Common myeloid progenitor, CD34-positive (primary cell): Measurements from ENCODE around the gene MOXD1.
"Not testable (repeated sequence)": the region's sequence is repeated elsewhere in the genome, so short reads cannot be mapped to it uniquely, and the experiment has no call there.

Experiments used
- CTCF ChIA-PET: fragments of 350-600 bp; sonication (Branson Sonifier 250); formaldehyde crosslinking; loops from one replicate; lab custom pipeline; 2021; ENCODE audit warnings: antibody characterized with exemption; lab: Charles Lee
- POLR2A ChIA-PET: fragments of 350-600 bp; sonication (Branson Sonifier 250); formaldehyde crosslinking; loops from one replicate; lab custom pipeline; 2021; ENCODE audit warnings: antibody characterized with exemption; lab: Charles Lee
- DNase-seq, 3 donors: peaks; one replicate each; pipeline versions ENCODE4 v3.0.0 to v3.0.0-alpha.2; 2013
- H3K27ac ChIP-seq, 2 experiments: 1 replicate in 1 of 2; 2 replicates in 1 of 2; pipeline ENCODE4 v1.7.0; 2013; ENCODE audit warnings: inconsistent platforms in 2 of 2, low read length in 2 of 2, mild to moderate bottlenecking in 2 of 2, low read depth in 1 of 2, moderate library complexity in 1 of 2; ENCODE audit not compliant: severe bottlenecking in 2 of 2, insufficient read depth in 1 of 2, poor library complexity in 1 of 2
- H3K27me3 ChIP-seq, 5 experiments: replicated peaks in 2 of 5; 1 replicate in 3 of 5; 2 replicates in 2 of 5; pipeline versions ENCODE4 v1.6.1 to v1.7.0; 2013; ENCODE audit warnings: low read length in 4 of 5, mild to moderate bottlenecking in 2 of 5, moderate library complexity in 2 of 5, inconsistent platforms in 1 of 5; ENCODE audit not compliant: insufficient read depth in 5 of 5, control insufficient read depth in 4 of 5
- H3K36me3 ChIP-seq, 4 experiments: 1 replicate in 2 of 4; 2 replicates in 2 of 4; pipeline versions ENCODE4 v1.6.1 to v1.7.0; 2013; ENCODE audit warnings: low read length in 3 of 4, control low read depth in 1 of 4, mild to moderate bottlenecking in 1 of 4; ENCODE audit not compliant: control insufficient read depth in 4 of 4, insufficient read depth in 4 of 4
- H3K4me1 ChIP-seq, 4 experiments: 1 replicate in 3 of 4; 2 replicates in 1 of 4; pipeline versions ENCODE4 v1.6.1 to v1.7.1; 2013; ENCODE audit warnings: low read length in 3 of 4, mild to moderate bottlenecking in 3 of 4, control low read depth in 1 of 4, inconsistent platforms in 1 of 4, moderate library complexity in 1 of 4; ENCODE audit not compliant: control insufficient read depth in 4 of 4, insufficient read depth in 4 of 4; ENCODE audit errors: control extremely low read depth in 1 of 4
- H3K4me3 ChIP-seq, 7 experiments: 1 replicate in 4 of 7; 2 replicates in 3 of 7; pipeline versions ENCODE4 v1.5.1 to v1.7.0; 2013; ENCODE audit warnings: mild to moderate bottlenecking in 7 of 7, low read length in 6 of 7, moderate library complexity in 6 of 7, inconsistent platforms in 2 of 7, low read depth in 2 of 7, control low read depth in 1 of 7; ENCODE audit not compliant: insufficient read depth in 4 of 7, control insufficient read depth in 1 of 7; ENCODE audit errors: extremely low read depth in 1 of 7
- H3K9me3 ChIP-seq, 5 experiments: 1 replicate in 4 of 5; 2 replicates in 1 of 5; pipeline versions ENCODE4 v1.6.1 to v1.7.1; 2013; ENCODE audit warnings: low read length in 4 of 5, mild to moderate bottlenecking in 2 of 5, inconsistent platforms in 1 of 5, low read depth in 1 of 5, moderate library complexity in 1 of 5; ENCODE audit not compliant: control insufficient read depth in 4 of 5, insufficient read depth in 2 of 5; ENCODE audit errors: control extremely low read depth in 1 of 5
- WGBS: methylation state at CpG from one replicate; pipeline ENCODE4 v1.1.5; 2013; ENCODE audit not compliant: insufficient coverage; 5-methylcytosine and 5-hydroxymethylcytosine counted together

Gene MOXD1

GRCh38 chr6:132270726-132271402, 130.4 kb downstream of the MOXD1 start:
- no peaks in the 10 kb centered on the region for H3K36me3 ChIP-seq
- no peak overlapping the region for H3K27ac ChIP-seq
- DNase-seq, result no peak
- CTCF ChIA-PET, result interaction anchor here (1.0 to 2.2 kb wide), 6 partner anchors 9 to 355 kb away, joined by 3 to 11 read pairs (median 4); no protein-coding TSS in a partner anchor
- POLR2A ChIA-PET, result interaction anchor here (0.6 kb wide), 1 partner anchor 548 kb away, joined by 3 read pairs; no protein-coding TSS in a partner anchor
- 84% methylated on average over 4 of the region's 4 CpGs for WGBS
- H3K4me3 ChIP-seq, result no peak overlapping the region
- H3K27me3 ChIP-seq, result peaks cover 0 to 12% (median 2%) of the 10 kb centered on the region in 5 experiments
- H3K9me3 ChIP-seq, result no peaks in the 10 kb centered on the region
- peaks cover 0 to 14% (median 0%) of the 10 kb centered on the region in 4 experiments for H3K4me1 ChIP-seq

GRCh38 chr6:132268666-132269065, 132.6 kb downstream of the MOXD1 start:
- DNase-seq, H3K9me3 ChIP-seq, H3K27me3 ChIP-seq, H3K4me3 ChIP-seq, H3K36me3 ChIP-seq, H3K27ac ChIP-seq: not testable (repeated sequence)
- peaks cover 0 to 14% (median 0%) of the 10 kb centered on the region in 4 experiments for H3K4me1 ChIP-seq
- 97% methylated on average over 4 of the region's 5 CpGs for WGBS
- ChIA-PET POLR2A (interaction anchor here (0.6 kb wide), 1 partner anchor 14 kb away, joined by 3 read pairs; no protein-coding TSS in a partner anchor), CTCF (interaction anchor here (0.7 to 4.6 kb wide), 5 partner anchors 9 to 33 kb away, joined by 3 to 27 read pairs (median 3); no protein-coding TSS in a partner anchor)

DNA sequence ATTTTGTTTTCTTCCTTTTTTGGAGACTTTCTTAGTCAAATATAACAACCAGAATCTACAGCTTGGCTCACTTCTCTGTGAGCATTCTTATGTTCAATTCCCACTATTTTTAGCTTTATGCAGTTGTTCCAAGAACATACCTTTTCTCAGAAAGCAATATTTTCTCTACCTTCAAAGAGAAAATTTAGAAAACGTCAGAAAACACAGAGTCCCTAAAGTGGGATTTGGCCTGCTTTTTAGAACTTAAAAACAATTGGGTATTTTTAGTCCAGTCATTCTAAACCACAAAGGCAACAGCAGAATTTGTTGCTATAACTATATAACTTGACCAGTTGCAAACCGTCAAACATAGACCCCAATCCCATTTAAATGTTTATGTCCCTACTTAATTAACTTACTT, 133.1 kb downstream of the MOXD1 start:
- H3K36me3 ChIP-seq, result no peaks in the 10 kb centered on the region
- peaks cover 0 to 14% (median 0%) of the 10 kb centered on the region in 4 experiments for H3K4me1 ChIP-seq
- DNase-seq, result no peak
- 100% methylated on average over 1 of the region's 2 CpGs for WGBS
- CTCF ChIA-PET, result interaction anchor here (0.7 to 4.6 kb wide), 5 partner anchors 9 to 33 kb away, joined by 3 to 27 read pairs (median 3); no protein-coding TSS in a partner anchor
- no peaks in the 10 kb centered on the region for H3K9me3 ChIP-seq
- no peak overlapping the region for H3K4me3 ChIP-seq
- POLR2A ChIA-PET, result interaction anchor here (0.6 kb wide), 1 partner anchor 1544 kb away, joined by 3 read pairs; no protein-coding TSS in a partner anchor
- no peak overlapping the region for H3K27ac ChIP-seq
- H3K27me3 ChIP-seq, result peaks cover 0 to 1% (median 0%) of the 10 kb centered on the region in 5 experiments

- peaks cover 0 to 8% (median 0%) of the 10 kb centered on the region in 4 experiments for H3K4me1 ChIP-seq
- CTCF ChIA-PET, result interaction anchor here (4.6 kb wide), 1 partner anchor 14 kb away, joined by 27 read pairs; no protein-coding TSS in a partner anchor
- no peaks in the 10 kb centered on the region for H3K27me3 ChIP-seq
- H3K36me3 ChIP-seq, result no peaks in the 10 kb centered on the region
- H3K27ac ChIP-seq, result no peak overlapping the region
- DNase-seq, result no peak
- H3K9me3 ChIP-seq, result no peaks in the 10 kb centered on the region
- H3K4me3 ChIP-seq, result no peak overlapping the region
- POLR2A ChIA-PET, result no interaction called here
These were observed 135.7 kb downstream of the MOXD1 start for GRCh38 chr6:132265451-132266097.

GRCh38 chr6:132264021-132264500, 137.2 kb downstream of the MOXD1 start:
- H3K4me1 ChIP-seq, result peaks cover 0 to 8% (median 0%) of the 10 kb centered on the region in 4 experiments
- ChIA-PET CTCF (interaction anchor here (1.1 to 1.5 kb wide), 2 partner anchors 221 to 339 kb away, joined by 3 to 4 read pairs; no protein-coding TSS in a partner anchor), POLR2A (no interaction called here)
- H3K9me3 ChIP-seq, result no peaks in the 10 kb centered on the region
- DNase-seq, result no peak
- no peaks in the 10 kb centered on the region for H3K36me3 ChIP-seq
- H3K4me3 ChIP-seq, result no peak overlapping the region
- H3K27ac ChIP-seq, result no peak overlapping the region
- H3K27me3 ChIP-seq, result peaks cover 0 to 3% (median 0%) of the 10 kb centered on the region in 5 experiments
- WGBS, result 100% methylated on average over 4 of the region's 6 CpGs

- Histone ChIP-seq H3K9me3 (no peaks in the 10 kb centered on the region), H3K27ac (no peak overlapping the region), H3K4me3 (no peak overlapping the region), H3K4me1 (no peaks in the 10 kb centered on the region), H3K36me3 (no peaks in the 10 kb centered on the region), H3K27me3 (peaks cover 0 to 4% (median 0%) of the 10 kb centered on the region in 5 experiments)
- no peak for DNase-seq
- CTCF ChIA-PET, result interaction anchor here (1.3 kb wide), 1 partner anchor 19 kb away, joined by 5 read pairs; no protein-coding TSS in a partner anchor
- POLR2A ChIA-PET, result no interaction called here
These were observed 139.9 kb downstream of the MOXD1 start for GRCh38 chr6:132261354-132261753.
